ENCODE results near the gene KIFAP3. TPM values are rescaled to one million over a fixed set of nuclear protein-coding genes. Genes with fewer than 3 reads are reported as not detected.

KIFAP3 gene
- total RNA-seq, 1 experiment from 2014 or later = 2.3 TPM

DNA sequence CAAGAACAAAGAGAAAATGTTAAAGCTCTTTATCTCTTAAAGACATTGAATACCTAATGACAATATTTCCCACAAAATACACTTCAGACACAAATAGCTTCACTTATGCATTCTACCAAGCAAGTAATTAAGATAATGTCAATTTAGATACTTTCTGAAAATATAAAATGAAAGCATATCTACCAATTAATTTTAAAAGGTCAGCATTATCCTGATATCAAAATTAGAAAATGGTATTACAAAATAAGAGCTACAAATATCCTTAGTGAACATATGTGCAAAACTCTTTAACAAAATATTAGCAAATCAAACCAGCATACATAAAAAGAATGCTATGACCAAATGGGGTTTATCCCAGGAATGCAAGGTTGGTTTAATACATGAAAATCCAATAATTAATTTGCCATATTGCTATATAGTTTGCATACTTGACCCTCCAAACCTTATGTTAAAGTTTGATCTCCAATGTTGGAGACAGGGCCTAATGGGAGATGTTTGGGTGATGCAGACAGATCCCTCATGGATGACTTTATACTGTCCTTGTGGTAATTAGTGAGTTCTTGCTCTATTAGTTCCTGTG, 4.2 kb upstream of the KIFAP3 start:
- Mint-ChIP-seq H3K4me1 (peaks cover 9% of the 10 kb centered on the region), H3K27ac (no peak overlapping the region), H3K9me3 (peaks cover 22% of the 10 kb centered on the region), H3K36me3 (peaks cover 3% of the 10 kb centered on the region), H3K4me3 (no peak overlapping the region), H3K27me3 (ENCODE audit: low read depth) (no peaks in the 10 kb centered on the region; the same call in 1 of the 2 replicates)
- ChIA-PET POLR2A (no interaction called here), CTCF (no interaction called here)
- DNase-seq (ENCODE audit: low spot score) (no peak), ATAC-seq (no peak)
- no peak for TF ChIP-seq NFYB (CRISPR knock-in tag; conservative IDR thresholded peaks at IDR 0.05; ENCODE audit: low read depth)
- TF ChIP-seq, protein P1, sequence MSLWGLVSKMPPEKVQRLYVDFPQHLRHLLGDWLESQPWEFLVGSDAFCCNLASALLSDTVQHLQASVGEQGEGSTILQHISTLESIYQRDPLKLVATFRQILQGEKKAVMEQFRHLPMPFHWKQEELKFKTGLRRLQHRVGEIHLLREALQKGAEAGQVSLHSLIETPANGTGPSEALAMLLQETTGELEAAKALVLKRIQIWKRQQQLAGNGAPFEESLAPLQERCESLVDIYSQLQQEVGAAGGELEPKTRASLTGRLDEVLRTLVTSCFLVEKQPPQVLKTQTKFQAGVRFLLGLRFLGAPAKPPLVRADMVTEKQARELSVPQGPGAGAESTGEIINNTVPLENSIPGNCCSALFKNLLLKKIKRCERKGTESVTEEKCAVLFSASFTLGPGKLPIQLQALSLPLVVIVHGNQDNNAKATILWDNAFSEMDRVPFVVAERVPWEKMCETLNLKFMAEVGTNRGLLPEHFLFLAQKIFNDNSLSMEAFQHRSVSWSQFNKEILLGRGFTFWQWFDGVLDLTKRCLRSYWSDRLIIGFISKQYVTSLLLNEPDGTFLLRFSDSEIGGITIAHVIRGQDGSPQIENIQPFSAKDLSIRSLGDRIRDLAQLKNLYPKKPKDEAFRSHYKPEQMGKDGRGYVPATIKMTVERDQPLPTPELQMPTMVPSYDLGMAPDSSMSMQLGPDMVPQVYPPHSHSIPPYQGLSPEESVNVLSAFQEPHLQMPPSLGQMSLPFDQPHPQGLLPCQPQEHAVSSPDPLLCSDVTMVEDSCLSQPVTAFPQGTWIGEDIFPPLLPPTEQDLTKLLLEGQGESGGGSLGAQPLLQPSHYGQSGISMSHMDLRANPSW (CRISPR knock-in tag; conservative IDR thresholded peaks at IDR 0.05; ENCODE audit: low read depth) = no peak

DNA sequence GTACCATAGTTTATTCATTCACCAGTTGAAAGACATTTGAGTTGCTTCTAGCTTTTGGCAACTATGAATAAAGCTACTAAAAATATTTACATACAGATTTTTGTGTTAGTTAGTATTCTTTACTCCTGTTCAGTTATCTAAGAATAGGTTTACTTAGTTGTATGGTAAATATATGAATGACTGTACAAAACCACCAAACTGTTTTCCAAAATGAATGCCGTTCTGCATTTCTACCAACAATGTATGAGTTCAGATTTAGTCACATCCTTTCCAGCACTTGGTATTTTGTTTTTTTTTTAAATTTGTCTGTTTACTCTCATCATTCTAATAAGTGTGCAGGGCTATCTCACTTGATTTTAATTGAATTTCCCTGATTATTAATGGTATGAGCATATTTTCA, 3.4 kb upstream of the KIFAP3 start:
- H3K27me3 Mint-ChIP-seq (ENCODE audit: low read depth) = no peaks in the 10 kb centered on the region; the same call in 1 of the 2 replicates
- H3K36me3 Mint-ChIP-seq = peaks cover 3% of the 10 kb centered on the region
- ChIA-PET CTCF (no interaction called here), POLR2A (no interaction called here)
- H3K4me3 Mint-ChIP-seq = no peak overlapping the region
- H3K27ac Mint-ChIP-seq = no peak overlapping the region
- H3K4me1 Mint-ChIP-seq = peaks cover 9% of the 10 kb centered on the region
- no peak for ATAC-seq
- H3K9me3 Mint-ChIP-seq = peaks cover 22% of the 10 kb centered on the region
- no peak for DNase-seq (ENCODE audit: low spot score)
- TF ChIP-seq NFE2L1 (CRISPR knock-in tag; IDR thresholded peaks at IDR 0.05) = no peak
- TF ChIP-seq, protein P2, sequence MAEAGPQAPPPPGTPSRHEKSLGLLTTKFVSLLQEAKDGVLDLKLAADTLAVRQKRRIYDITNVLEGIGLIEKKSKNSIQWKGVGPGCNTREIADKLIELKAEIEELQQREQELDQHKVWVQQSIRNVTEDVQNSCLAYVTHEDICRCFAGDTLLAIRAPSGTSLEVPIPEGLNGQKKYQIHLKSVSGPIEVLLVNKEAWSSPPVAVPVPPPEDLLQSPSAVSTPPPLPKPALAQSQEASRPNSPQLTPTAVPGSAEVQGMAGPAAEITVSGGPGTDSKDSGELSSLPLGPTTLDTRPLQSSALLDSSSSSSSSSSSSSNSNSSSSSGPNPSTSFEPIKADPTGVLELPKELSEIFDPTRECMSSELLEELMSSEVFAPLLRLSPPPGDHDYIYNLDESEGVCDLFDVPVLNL (CRISPR knock-in tag; IDR thresholded peaks at IDR 0.05; ENCODE audit: borderline replicate concordance, low read depth) = no peak
- no peak for TF ChIP-seq ZNF219 (CRISPR knock-in tag; IDR thresholded peaks at IDR 0.05; ENCODE audit: borderline replicate concordance)
- TF ChIP-seq, protein P3, sequence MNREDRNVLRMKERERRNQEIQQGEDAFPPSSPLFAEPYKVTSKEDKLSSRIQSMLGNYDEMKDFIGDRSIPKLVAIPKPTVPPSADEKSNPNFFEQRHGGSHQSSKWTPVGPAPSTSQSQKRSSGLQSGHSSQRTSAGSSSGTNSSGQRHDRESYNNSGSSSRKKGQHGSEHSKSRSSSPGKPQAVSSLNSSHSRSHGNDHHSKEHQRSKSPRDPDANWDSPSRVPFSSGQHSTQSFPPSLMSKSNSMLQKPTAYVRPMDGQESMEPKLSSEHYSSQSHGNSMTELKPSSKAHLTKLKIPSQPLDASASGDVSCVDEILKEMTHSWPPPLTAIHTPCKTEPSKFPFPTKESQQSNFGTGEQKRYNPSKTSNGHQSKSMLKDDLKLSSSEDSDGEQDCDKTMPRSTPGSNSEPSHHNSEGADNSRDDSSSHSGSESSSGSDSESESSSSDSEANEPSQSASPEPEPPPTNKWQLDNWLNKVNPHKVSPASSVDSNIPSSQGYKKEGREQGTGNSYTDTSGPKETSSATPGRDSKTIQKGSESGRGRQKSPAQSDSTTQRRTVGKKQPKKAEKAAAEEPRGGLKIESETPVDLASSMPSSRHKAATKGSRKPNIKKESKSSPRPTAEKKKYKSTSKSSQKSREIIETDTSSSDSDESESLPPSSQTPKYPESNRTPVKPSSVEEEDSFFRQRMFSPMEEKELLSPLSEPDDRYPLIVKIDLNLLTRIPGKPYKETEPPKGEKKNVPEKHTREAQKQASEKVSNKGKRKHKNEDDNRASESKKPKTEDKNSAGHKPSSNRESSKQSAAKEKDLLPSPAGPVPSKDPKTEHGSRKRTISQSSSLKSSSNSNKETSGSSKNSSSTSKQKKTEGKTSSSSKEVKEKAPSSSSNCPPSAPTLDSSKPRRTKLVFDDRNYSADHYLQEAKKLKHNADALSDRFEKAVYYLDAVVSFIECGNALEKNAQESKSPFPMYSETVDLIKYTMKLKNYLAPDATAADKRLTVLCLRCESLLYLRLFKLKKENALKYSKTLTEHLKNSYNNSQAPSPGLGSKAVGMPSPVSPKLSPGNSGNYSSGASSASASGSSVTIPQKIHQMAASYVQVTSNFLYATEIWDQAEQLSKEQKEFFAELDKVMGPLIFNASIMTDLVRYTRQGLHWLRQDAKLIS (CRISPR knock-in tag; IDR thresholded peaks at IDR 0.05; ENCODE audit: borderline replicate concordance) = no peak
- TF ChIP-seq, protein P4, sequence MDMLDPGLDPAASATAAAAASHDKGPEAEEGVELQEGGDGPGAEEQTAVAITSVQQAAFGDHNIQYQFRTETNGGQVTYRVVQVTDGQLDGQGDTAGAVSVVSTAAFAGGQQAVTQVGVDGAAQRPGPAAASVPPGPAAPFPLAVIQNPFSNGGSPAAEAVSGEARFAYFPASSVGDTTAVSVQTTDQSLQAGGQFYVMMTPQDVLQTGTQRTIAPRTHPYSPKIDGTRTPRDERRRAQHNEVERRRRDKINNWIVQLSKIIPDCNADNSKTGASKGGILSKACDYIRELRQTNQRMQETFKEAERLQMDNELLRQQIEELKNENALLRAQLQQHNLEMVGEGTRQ (CRISPR knock-in tag; IDR thresholded peaks at IDR 0.05) = no peak
- no peak for TF ChIP-seq GABPB1 (CRISPR knock-in tag; IDR thresholded peaks at IDR 0.05)
- TF ChIP-seq NR1H2 (CRISPR knock-in tag; IDR thresholded peaks at IDR 0.05) = no peak
- no peak for TF ChIP-seq RORB (CRISPR knock-in tag; IDR thresholded peaks at IDR 0.05)
- TF ChIP-seq, protein P5, sequence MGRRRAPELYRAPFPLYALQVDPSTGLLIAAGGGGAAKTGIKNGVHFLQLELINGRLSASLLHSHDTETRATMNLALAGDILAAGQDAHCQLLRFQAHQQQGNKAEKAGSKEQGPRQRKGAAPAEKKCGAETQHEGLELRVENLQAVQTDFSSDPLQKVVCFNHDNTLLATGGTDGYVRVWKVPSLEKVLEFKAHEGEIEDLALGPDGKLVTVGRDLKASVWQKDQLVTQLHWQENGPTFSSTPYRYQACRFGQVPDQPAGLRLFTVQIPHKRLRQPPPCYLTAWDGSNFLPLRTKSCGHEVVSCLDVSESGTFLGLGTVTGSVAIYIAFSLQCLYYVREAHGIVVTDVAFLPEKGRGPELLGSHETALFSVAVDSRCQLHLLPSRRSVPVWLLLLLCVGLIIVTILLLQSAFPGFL (CRISPR knock-in tag; IDR thresholded peaks at IDR 0.05; ENCODE audit: borderline replicate concordance) = no peak
- TF ChIP-seq ZNF263 (CRISPR knock-in tag; IDR thresholded peaks at IDR 0.05; ENCODE audit: low read depth) = no peak
- TF ChIP-seq ZBTB21 (CRISPR knock-in tag; IDR thresholded peaks at IDR 0.05; ENCODE audit: borderline replicate concordance) = no peak
- no peak for TF ChIP-seq GRHL2 (CRISPR knock-in tag; IDR thresholded peaks at IDR 0.05; ENCODE audit: insufficient replicate concordance, severe bottlenecking)
- no peak for TF ChIP-seq CBFB (CRISPR knock-in tag; IDR thresholded peaks at IDR 0.05; ENCODE audit: low read depth)
- TF ChIP-seq, protein P6, sequence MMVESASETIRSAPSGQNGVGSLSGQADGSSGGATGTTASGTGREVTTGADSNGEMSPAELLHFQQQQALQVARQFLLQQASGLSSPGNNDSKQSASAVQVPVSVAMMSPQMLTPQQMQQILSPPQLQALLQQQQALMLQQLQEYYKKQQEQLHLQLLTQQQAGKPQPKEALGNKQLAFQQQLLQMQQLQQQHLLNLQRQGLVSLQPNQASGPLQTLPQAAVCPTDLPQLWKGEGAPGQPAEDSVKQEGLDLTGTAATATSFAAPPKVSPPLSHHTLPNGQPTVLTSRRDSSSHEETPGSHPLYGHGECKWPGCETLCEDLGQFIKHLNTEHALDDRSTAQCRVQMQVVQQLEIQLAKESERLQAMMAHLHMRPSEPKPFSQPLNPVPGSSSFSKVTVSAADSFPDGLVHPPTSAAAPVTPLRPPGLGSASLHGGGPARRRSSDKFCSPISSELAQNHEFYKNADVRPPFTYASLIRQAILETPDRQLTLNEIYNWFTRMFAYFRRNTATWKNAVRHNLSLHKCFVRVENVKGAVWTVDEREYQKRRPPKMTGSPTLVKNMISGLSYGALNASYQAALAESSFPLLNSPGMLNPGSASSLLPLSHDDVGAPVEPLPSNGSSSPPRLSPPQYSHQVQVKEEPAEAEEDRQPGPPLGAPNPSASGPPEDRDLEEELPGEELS (CRISPR knock-in tag; IDR thresholded peaks at IDR 0.05) = no peak
- no peak for TF ChIP-seq EMX1 (CRISPR knock-in tag; IDR thresholded peaks at IDR 0.05)
- TF ChIP-seq FOXP1 (CRISPR knock-in tag; IDR thresholded peaks at IDR 0.05; ENCODE audit: borderline replicate concordance) = no peak
- TF ChIP-seq, protein P7, sequence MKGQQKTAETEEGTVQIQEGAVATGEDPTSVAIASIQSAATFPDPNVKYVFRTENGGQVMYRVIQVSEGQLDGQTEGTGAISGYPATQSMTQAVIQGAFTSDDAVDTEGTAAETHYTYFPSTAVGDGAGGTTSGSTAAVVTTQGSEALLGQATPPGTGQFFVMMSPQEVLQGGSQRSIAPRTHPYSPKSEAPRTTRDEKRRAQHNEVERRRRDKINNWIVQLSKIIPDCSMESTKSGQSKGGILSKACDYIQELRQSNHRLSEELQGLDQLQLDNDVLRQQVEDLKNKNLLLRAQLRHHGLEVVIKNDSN (CRISPR knock-in tag; IDR thresholded peaks at IDR 0.05) = no peak
- TF ChIP-seq CREB1 (CRISPR knock-in tag; IDR thresholded peaks at IDR 0.05) = no peak
- TF ChIP-seq, protein P8, sequence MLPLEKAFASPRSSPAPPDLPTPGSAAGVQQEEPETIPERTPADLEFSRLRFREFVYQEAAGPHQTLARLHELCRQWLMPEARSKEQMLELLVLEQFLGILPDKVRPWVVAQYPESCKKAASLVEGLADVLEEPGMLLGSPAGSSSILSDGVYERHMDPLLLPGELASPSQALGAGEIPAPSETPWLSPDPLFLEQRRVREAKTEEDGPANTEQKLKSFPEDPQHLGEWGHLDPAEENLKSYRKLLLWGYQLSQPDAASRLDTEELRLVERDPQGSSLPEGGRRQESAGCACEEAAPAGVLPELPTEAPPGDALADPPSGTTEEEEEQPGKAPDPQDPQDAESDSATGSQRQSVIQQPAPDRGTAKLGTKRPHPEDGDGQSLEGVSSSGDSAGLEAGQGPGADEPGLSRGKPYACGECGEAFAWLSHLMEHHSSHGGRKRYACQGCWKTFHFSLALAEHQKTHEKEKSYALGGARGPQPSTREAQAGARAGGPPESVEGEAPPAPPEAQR (CRISPR knock-in tag; IDR thresholded peaks at IDR 0.05) = no peak

Data from WTC11 (cell line).